Body of pancreas (tissue), 4 donors: ENCODE results near the gene RPTOR.

Source experiments
- CTCF ChIP-seq, 7 experiments: fragments of 450-650 bp in 4 of 7; fragments of 200-600 bp in 3 of 7; sonication (generic) in 3 of 7; IDR thresholded peaks; one replicate each; pipeline ENCODE4 v1.5.1; 2016 to 2019; ENCODE audit warnings: antibody characterized with exemption in 7 of 7
- POLR2A ChIP-seq, 3 donors: fragments of 450-650 bp; IDR thresholded peaks; one replicate each; pipeline ENCODE4 v1.6.1; 2016; ENCODE audit warnings: antibody characterized with exemption in 3 of 3, mild to moderate bottlenecking in 2 of 3

GRCh38 chr17:80696964-80697363, 152.3 kb downstream of the RPTOR start:
- TF ChIP-seq CTCF (IDR thresholded peaks at IDR 0.05) (no peak), POLR2A (IDR thresholded peaks at IDR 0.05) (no peak)
